ENCODE data around the gene FAM240B.

DNA sequence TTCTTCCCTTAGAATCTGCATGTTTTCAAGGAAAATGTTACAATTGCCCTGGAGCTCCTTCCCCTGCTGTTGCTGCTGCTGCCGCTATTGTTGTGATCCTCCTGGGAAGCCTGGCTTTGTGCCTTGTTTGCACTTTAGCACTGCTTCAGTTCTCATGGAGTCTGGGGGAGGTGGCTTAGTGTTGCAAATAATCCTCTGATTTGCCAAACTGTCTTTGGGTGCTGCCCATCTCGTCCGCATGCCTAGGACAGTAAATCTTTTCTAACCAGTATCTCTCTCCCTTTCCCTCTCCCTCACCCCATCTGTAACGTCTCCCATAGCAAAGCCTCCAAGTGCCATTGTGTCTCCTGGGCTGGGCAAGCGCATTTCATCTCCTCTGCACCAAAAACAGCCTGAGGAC lies 30.3 kb downstream of the FAM240B start:
- TF ChIP-seq CTCF (IDR thresholded peaks at IDR 0.05): no peak
- TF ChIP-seq EP300 (IDR thresholded peaks at IDR 0.05): no peak
